Endothelial cell of hepatic sinusoid (primary cell): ENCODE data around the gene IFITM10.

Experiments used
- in situ Hi-C: cut with HindIII; loops from 2 replicates; pipeline ENCODE4 v1.10.0; 2017; ENCODE audit warnings: low sequenced_read_pairs

The IFITM10 gene

DNA sequence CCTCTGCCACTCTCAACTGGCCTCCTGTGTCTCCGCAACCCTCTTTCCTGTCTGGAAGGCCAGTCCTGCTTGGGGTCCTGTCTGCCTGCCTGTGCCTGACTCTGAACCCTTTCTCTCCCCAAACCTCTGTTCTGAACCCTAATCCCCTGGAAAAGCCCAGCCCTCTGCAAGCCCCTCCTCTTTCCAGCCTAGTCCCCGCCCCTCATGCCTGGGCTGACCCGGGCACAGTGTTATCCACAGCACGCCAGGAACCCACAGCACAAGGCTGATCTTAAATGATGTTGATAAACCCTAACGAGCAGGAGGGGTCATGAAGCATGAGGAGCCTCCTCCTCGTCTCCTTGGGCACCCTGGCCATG is at the start of gene IFITM10:
Gene IFITM10, minus strand, starts transcription at position 115 of the 359 bp plus-strand sequence. CDS start 153 bp downstream, outside the sequence.
- in situ Hi-C loops = no loop called here

- in situ Hi-C loops = no loop called here
These were observed 47.2 kb upstream of the IFITM10 start for GRCh38 chr11:1797391-1798125.

DNA sequence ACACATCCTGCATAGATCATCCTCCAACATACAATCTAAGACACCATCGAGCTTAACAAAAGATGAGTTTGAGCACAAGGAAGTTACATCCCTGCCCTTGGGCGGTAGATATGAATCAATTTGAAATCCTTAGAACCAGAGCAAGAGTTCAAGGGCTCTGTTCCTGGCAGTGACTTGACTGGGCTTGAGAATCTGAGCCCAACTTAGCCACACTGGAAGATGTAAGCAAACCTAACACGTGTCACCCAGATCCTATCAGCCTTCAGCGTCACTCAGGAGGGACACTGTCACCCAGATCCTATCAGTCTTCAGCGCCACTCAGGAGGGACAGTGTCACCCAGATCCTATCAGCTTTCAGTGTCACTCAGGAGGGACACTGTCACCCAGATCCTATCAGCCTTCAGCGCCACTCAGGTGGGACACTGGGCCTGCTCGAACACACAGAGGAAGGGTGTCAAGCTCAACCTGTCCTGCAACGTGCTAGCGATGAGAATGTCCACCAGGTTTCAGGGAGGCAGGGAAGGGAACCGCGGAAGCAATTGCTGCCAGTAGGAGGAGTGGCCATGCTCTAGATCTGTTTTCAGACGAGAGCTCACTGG is 46.1 kb upstream of the IFITM10 start:
- in situ Hi-C loops = no loop called here

GRCh38 chr11:1793081-1793480 is 42.7 kb upstream of the IFITM10 start:
- in situ Hi-C loops = no loop called here

GRCh38 chr11:1792461-1792860 is 42.1 kb upstream of the IFITM10 start:
- in situ Hi-C loops = no loop called here

DNA sequence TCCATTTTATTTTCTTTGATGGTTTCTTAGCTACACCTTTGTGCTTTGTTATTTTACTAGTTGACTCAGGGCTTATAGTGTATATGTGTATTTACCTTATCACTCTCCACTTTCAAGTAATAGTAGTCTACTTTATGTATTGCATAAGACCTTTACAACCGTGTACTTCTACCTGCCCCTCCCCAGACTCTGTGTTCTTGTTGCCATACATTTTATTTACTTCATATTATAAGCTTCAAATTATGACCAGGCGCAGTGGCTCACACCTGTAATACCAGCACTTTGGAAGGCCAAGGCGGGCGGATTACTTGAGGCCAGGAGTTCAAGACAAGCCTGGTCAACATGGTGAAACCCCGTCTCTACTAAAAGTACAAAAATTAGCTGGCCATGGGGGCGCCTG is 41.5 kb upstream of the IFITM10 start:
- in situ Hi-C loops = no loop called here

- in situ Hi-C loops = no loop called here
These were observed 36.1 kb upstream of the IFITM10 start for GRCh38 chr11:1786466-1786865.

GRCh38 chr11:1785749-1786413 is 35.5 kb upstream of the IFITM10 start:
- in situ Hi-C loops = no loop called here

DNA sequence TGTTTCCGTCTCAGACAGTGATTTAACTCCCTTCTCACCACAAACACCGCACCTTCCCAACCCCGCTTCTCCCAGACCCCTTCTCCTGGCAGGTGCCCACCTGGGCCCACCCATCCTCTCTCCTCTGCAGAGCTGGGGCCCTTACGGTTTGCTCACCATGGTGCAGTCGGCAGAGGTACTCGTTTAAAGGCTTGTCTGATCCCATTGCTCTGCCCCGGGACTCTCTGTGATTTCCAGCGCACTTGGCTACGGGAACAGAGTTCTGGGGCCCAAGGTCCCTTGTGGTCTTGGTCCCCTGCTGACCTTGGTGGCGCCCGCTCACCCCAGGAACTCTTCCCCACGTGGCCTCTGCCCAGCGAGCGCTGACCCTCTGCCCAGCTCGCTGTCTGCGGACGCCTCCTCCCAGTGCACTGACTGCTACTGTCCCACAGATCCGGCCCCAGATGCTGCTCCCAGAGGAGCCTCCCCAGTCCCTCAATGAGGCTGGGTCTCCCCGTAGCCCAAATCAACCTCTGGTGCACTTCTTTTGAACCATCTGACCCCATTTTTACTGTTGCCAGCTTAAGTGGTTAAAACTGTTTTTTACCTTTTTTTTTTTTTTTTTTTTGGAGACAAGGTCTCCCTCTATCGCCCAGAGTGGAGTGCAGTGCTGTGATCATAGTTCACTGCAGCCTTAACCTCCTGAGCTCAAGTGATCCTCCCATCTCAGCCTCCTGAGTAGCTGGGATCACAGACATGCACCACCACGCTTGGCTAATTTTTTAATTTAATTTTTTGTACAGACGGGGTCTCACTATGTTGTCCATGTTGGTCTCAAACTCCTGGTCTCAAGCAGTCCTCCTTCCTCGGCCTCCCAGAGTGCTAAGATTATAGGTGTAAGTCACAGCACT is 34.6 kb upstream of the IFITM10 start:
- in situ Hi-C loops = no loop called here

DNA sequence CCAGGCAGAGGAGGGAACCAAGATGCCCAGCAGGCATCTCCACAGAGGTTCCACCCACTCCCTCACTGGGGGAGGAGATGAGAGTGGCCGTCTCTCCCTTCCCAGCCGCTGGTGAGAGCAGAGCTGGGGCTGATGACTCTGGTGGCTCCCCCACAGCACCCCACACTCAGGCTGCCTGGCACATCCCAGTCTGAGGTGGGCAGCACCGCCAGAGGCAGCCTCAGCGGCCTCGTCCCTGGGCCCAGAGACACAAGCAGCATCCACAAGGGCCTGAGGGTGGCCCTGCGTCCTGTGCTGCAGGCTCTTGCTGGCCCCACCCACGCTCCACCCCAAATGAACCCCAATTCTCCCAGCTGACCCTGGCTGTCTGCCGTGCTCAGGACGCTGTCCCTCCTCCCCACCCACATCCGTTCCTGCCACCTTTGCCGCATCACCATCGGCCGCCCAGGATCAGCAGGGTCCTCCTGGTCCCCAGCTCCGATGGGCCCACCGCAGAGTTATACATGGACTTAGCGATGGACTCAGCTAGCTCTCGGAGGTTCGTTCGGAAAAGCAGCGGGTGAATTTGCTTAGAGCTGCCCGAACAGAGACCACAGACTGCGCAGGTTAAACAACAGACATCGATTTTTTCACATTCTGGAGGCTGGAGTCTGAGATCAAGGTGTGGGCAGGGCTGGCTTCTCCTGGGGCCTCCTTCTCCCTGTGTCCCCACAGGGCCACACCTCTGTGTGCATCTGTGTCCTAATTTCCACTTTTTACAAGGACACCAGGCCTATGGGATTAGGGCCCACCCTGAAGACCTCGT is 33.5 kb upstream of the IFITM10 start:
- in situ Hi-C loops = no loop called here

DNA sequence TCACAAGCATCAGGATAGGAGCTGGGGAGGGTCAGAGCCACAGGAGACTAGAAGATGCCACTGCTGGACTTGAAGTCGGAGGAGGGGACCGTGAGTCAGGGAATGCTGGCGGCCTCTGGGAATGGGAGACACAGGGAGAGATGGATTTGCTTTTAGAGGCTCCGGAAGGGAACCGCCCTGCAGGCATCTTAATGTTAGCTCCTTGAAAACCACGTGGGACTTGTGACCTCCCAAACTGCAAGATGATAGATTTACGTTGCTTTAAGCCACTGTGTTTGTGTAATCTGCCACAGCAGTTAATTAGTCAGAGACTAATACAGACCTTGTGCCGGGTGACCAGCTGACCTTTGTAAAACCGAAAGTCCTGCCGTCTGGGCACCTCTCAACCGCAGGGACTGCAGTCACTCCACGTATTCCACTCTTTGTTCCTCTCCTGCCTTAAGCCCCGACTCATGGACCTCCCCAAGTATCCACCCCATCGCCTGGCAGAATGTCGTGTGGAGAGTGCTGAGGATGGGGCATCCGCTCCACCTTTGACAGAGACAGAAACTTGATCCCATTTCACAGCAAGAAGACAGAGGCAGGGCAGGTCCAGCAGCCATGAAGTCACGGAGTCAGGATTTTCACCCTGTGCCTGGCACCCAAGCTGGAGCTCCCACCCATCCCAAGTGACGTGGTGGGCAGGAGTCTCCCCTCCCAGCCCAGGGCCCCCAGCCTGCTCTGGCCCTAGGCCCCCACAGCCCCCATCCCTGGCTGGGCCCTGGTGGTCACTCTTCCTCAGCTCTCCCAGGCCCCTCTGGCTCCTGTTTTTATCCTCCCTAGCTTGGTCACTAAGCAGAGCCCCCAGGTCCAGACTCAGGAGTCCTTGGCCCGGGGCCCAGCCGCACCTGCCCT is 32.7 kb upstream of the IFITM10 start:
- in situ Hi-C loops = no loop called here

- in situ Hi-C loops = no loop called here
These were observed 31.7 kb upstream of the IFITM10 start for GRCh38 chr11:1782031-1782590.

- in situ Hi-C loops = no loop called here
These were observed 31.2 kb upstream of the IFITM10 start for GRCh38 chr11:1781593-1781975.

- in situ Hi-C loops = no loop called here
These were observed 30.6 kb upstream of the IFITM10 start for GRCh38 chr11:1780700-1781592.

DNA sequence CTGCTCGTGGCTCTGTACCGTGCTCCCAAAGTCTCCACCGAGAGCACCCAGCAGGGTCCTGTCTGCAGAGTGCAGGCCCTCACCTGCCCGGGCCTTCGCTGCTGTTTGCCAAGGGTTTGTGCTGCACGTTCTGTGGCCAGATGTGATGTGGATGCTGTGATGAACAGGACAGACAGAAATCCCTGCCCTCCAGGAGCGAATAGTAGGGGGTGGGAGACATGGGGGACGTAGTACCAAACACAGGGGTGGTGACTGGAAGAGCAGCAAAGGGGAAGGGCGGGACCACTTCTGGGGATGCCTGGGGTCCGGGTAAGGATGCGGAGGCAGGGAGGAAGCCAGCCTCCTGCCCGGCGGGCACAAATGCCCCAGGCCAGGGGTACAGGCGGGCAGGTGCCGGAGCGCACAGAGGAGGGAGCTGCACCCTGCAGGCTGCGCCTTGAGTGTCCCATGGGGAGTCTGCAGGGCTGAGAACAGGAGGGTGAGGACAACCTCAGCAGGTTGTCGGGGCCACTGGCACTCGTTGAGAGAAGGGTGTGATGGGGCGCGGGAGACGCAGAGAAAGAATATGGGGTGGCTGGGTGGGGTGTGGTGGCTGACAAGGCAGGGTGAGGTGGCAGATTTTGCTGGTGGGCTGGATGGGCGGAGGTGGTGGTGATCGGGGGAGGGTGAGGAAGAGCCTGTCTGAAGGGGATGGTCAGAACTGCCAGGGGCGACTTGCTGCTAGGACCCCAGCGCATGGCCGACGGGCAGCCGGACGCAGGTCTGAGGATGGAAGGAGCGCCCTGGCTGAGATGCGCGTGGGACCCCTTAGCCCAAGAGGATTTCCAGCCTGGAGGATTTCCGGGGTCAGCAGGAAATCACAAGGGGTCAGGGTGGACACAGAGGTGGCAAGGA is 29.7 kb upstream of the IFITM10 start:
- in situ Hi-C loops = no loop called here

- in situ Hi-C loops = no loop called here
These were observed 28.8 kb upstream of the IFITM10 start for GRCh38 chr11:1779034-1779805.
